DND-41 (cell line): Measurements from ENCODE around the gene DOCK3.

Experiments
- ATAC-seq: fragments of 200-7000 bp; cut with Tn5 transposase; 3 replicates; pipeline ENCODE4 v1.9.1; 2021; ENCODE audit warnings: low read depth; ENCODE audit not compliant: insufficient read depth
- DNase-seq: peaks from one replicate; pipeline ENCODE4 v3.0.0-alpha.2; 2020
- H2AFZ ChIP-seq: 2 replicates; pipeline ENCODE4 v1.6.0; 2012; ENCODE audit warnings: low read depth, low read length
- H3K27ac ChIP-seq: 2 replicates; pipeline ENCODE4 v1.5.1; 2012; ENCODE audit warnings: low read length, inconsistent platforms
- H3K27me3 ChIP-seq: fragments of 200-600 bp; sonication (generic); 2 replicates; pipeline ENCODE4 v1.6.0; 2012; ENCODE audit warnings: low read length, mild to moderate bottlenecking, inconsistent platforms; ENCODE audit not compliant: insufficient read depth, poor library complexity
- H3K36me3 ChIP-seq: 2 replicates; pipeline ENCODE4 v1.5.1; 2012; ENCODE audit warnings: low read length, inconsistent platforms; ENCODE audit not compliant: insufficient read depth
- H3K4me1 ChIP-seq: 2 replicates; pipeline ENCODE4 v1.5.1; 2012; ENCODE audit warnings: mild to moderate bottlenecking, low read length; ENCODE audit not compliant: insufficient read depth
- H3K4me2 ChIP-seq: 2 replicates; pipeline ENCODE4 v1.6.0; 2012; ENCODE audit warnings: mild to moderate bottlenecking, moderate library complexity, low read length, inconsistent platforms; ENCODE audit not compliant: insufficient read depth
- H3K4me3 ChIP-seq, 2 experiments: fragments of 200-600 bp in 1 of 2; shearing (Covaris generic) in 1 of 2; 2 replicates each; pipeline ENCODE4 v1.5.1; 2012 to 2016; ENCODE audit warnings: inconsistent platforms in 2 of 2, low read length in 2 of 2, mild to moderate bottlenecking in 2 of 2, low read depth in 1 of 2, moderate library complexity in 1 of 2
- H3K79me2 ChIP-seq: 2 replicates; pipeline ENCODE4 v1.6.0; 2012; ENCODE audit warnings: low read length, inconsistent platforms; ENCODE audit not compliant: insufficient read depth
- H3K9ac ChIP-seq: 2 replicates; pipeline ENCODE4 v1.6.0; 2012; ENCODE audit warnings: low read depth, mild to moderate bottlenecking, inconsistent platforms, low read length, moderate library complexity
- H3K9me3 ChIP-seq: 2 replicates; pipeline ENCODE4 v1.5.1; 2012; ENCODE audit warnings: low read length, moderate library complexity, mild to moderate bottlenecking, inconsistent platforms; ENCODE audit not compliant: insufficient read depth, severe bottlenecking
- H4K20me1 ChIP-seq: 2 replicates; pipeline ENCODE4 v1.6.0; 2012; ENCODE audit warnings: low read length; ENCODE audit not compliant: insufficient read depth
- CTCF ChIP-seq: IDR thresholded peaks from 2 replicates; pipeline ENCODE4 v1.5.1; 2012; ENCODE audit warnings: borderline replicate concordance, low read length, moderate library complexity, mild to moderate bottlenecking; ENCODE audit not compliant: poor library complexity, severe bottlenecking; ENCODE audit errors: extremely low read depth
- EZH2 ChIP-seq: IDR thresholded peaks from 3 replicates; pipeline ENCODE4 v1.6.1; 2012; ENCODE audit warnings: borderline replicate concordance, low read depth, mild to moderate bottlenecking, moderate library complexity, low read length, inconsistent platforms; ENCODE audit not compliant: severe bottlenecking

DOCK3 gene

GRCh38 chr3:51333021-51333420, 658.3 kb downstream of the DOCK3 start:
- H3K36me3 ChIP-seq: no peaks in the 10 kb centered on the region
- H3K27me3 ChIP-seq: peaks cover 7% of the 10 kb centered on the region
- H3K4me1 ChIP-seq: no peaks in the 10 kb centered on the region
- H2AFZ ChIP-seq: no peak overlapping the region
- DNase-seq (no peak), ATAC-seq (no peak)
- no peak overlapping the region for H3K9ac ChIP-seq
- no peak overlapping the region for H3K4me3 ChIP-seq
- no peak overlapping the region for H3K27ac ChIP-seq
- H3K4me2 ChIP-seq: no peak overlapping the region
- no peaks in the 10 kb centered on the region for H3K9me3 ChIP-seq
- H3K79me2 ChIP-seq: no peaks in the 10 kb centered on the region
- TF ChIP-seq CTCF (no peak), EZH2 (no peak)
- H4K20me1 ChIP-seq: no peaks in the 10 kb centered on the region

GRCh38 chr3:51336261-51336660, 661.5 kb downstream of the DOCK3 start:
- H3K4me1 ChIP-seq: no peaks in the 10 kb centered on the region
- peaks cover 16% of the 10 kb centered on the region for H3K27me3 ChIP-seq
- no peaks in the 10 kb centered on the region for H4K20me1 ChIP-seq
- DNase-seq (no peak), ATAC-seq (no peak)
- no peaks in the 10 kb centered on the region for H3K79me2 ChIP-seq
- no peak overlapping the region for H3K4me2 ChIP-seq
- TF ChIP-seq CTCF: no peak
- no peak for TF ChIP-seq EZH2
- no peaks in the 10 kb centered on the region for H3K9me3 ChIP-seq
- no peaks in the 10 kb centered on the region for H3K36me3 ChIP-seq
- no peak overlapping the region for H3K9ac ChIP-seq
- H3K27ac ChIP-seq: no peak overlapping the region
- H2AFZ ChIP-seq: no peak overlapping the region
- no peak overlapping the region for H3K4me3 ChIP-seq

GRCh38 chr3:51337666-51338065, 662.9 kb downstream of the DOCK3 start:
- Histone ChIP-seq H3K9ac (no peak overlapping the region), H3K27me3 (peaks cover 13% of the 10 kb centered on the region), H3K36me3 (no peaks in the 10 kb centered on the region), H3K27ac (no peak overlapping the region), H3K79me2 (no peaks in the 10 kb centered on the region), H3K4me2 (no peak overlapping the region), H3K4me1 (no peaks in the 10 kb centered on the region), H2AFZ (no peak overlapping the region), H3K4me3 (no peak overlapping the region), H3K9me3 (no peaks in the 10 kb centered on the region), H4K20me1 (no peaks in the 10 kb centered on the region)
- no peak for TF ChIP-seq EZH2
- TF ChIP-seq CTCF: no peak
- ATAC-seq (no peak), DNase-seq (no peak)

- Histone ChIP-seq H3K4me1 (no peaks in the 10 kb centered on the region), H3K4me3 (no peak overlapping the region), H3K9me3 (no peaks in the 10 kb centered on the region), H3K36me3 (no peaks in the 10 kb centered on the region), H3K9ac (no peak overlapping the region), H3K27me3 (peaks cover 17% of the 10 kb centered on the region), H3K27ac (no peak overlapping the region), H3K4me2 (no peak overlapping the region), H2AFZ (no peak overlapping the region), H4K20me1 (0 out of 2 replicates have a peak, but pooled peaks cover under 1% of the 10 kb centered on the region), H3K79me2 (no peaks in the 10 kb centered on the region)
- DNase-seq (no peak), ATAC-seq (no peak)
- no peak for TF ChIP-seq CTCF
- no peak for TF ChIP-seq EZH2
Observed at GRCh38 chr3:51338632-51339031, 663.9 kb downstream of the DOCK3 start.
